ENCODE measurements around the gene ZNF711. TPM values are rescaled to one million over a fixed set of nuclear protein-coding genes. Genes with fewer than 3 reads are reported as not detected.
"Not testable (repeated sequence)": the region's sequence is repeated elsewhere in the genome, so short reads cannot be mapped to it uniquely, and the experiment has no call there.

The ZNF711 gene
- total RNA-seq, 4 donors from 2014 or later, result 0.51 to 71.3 (median 6.9) TPM

- intact Hi-C loops (cut with DNase I; ENCODE audit: low total_unique reads), result no loop called here
- Histone ChIP-seq H3K4me1 (no peaks in the 10 kb centered on the region), H3K4me3 (no peak overlapping the region), H3K27ac (no peak overlapping the region), H3K9me3 (no peaks in the 10 kb centered on the region), H3K36me3 (no peaks in the 10 kb centered on the region), H3K27me3 (no peaks in the 10 kb centered on the region)
- DNase-seq, result no peak
- TF ChIP-seq CTCF (IDR thresholded peaks at IDR 0.05), result no peak
- no peak for TF ChIP-seq POLR2A (IDR thresholded peaks at IDR 0.05)
Observed at GRCh38 chrX:85221361-85221760, 22.4 kb upstream of the ZNF711 start.

- intact Hi-C loops (cut with DNase I; ENCODE audit: low total_unique reads), result no loop called here
- TF ChIP-seq CTCF (IDR thresholded peaks at IDR 0.05) (no peak), POLR2A (IDR thresholded peaks at IDR 0.05) (no peak)
- H3K9me3 ChIP-seq, result no peaks in the 10 kb centered on the region
Observed at GRCh38 chrX:85223359-85223758, 20.4 kb upstream of the ZNF711 start.

GRCh38 chrX:85243155-85243554, 636 bp upstream of the ZNF711 start:
- Histone ChIP-seq H3K27me3 (no peaks in the 10 kb centered on the region), H3K4me3 (peak overlapping the region in 1 of 2 donors; percentile 48), H3K4me1 (no peaks in the 10 kb centered on the region), H3K36me3 (no peaks in the 10 kb centered on the region), H3K27ac (no peak overlapping the region), H3K9me3 (no peaks in the 10 kb centered on the region)
- DNase-seq, result no peak
- no peak for TF ChIP-seq POLR2A (IDR thresholded peaks at IDR 0.05)
- TF ChIP-seq CTCF (IDR thresholded peaks at IDR 0.05), result no peak
- intact Hi-C loops (cut with DNase I; ENCODE audit: low total_unique reads), result no loop called here

More at GRCh38 chrX:85223359-85223758, 20.4 kb upstream of the ZNF711 start:
- H3K27ac ChIP-seq, result no peak overlapping the region
- no peaks in the 10 kb centered on the region for H3K4me1 ChIP-seq
- no peaks in the 10 kb centered on the region for H3K36me3 ChIP-seq
- H3K27me3 ChIP-seq, result no peaks in the 10 kb centered on the region
- no peak overlapping the region for H3K4me3 ChIP-seq
- no peak for DNase-seq

GRCh38 chrX:85244450-85245211, 840 bp downstream of the ZNF711 start:
- Histone ChIP-seq H3K4me1 (no peaks in the 10 kb centered on the region), H3K27me3 (no peaks in the 10 kb centered on the region), H3K27ac (peak overlapping the region in 1 of 2 donors; percentile 36), H3K36me3 (no peaks in the 10 kb centered on the region), H3K4me3 (peak overlapping the region; percentile 46 to 48), H3K9me3 (no peaks in the 10 kb centered on the region)
- no peak for DNase-seq
- intact Hi-C loops (cut with DNase I; ENCODE audit: low total_unique reads), result no loop called here
- TF ChIP-seq CTCF (IDR thresholded peaks at IDR 0.05) (no peak), POLR2A (IDR thresholded peaks at IDR 0.05) (no peak)

GRCh38 chrX:85285286-85285685, 41.5 kb downstream of the ZNF711 start:
- H3K27me3 ChIP-seq; DNase-seq; H3K4me1 ChIP-seq; H3K36me3 ChIP-seq; H3K27ac ChIP-seq; intact Hi-C loops (cut with DNase I; ENCODE audit: low total_unique reads); H3K4me3 ChIP-seq; H3K9me3 ChIP-seq: not testable (repeated sequence)

All from uterus (tissue), 4 donors.